HepG2 (cell line): ENCODE data around the gene FBXW2. TPM values are rescaled to one million over a fixed set of nuclear protein-coding genes. Genes with fewer than 3 reads are reported as not detected.
A peak's percentile ranks its signal among the peaks of the same experiment; 100 is the strongest.

ENCODE experiments used
- ATF4 ChIP-seq, 2 experiments: fragments of 450-650 bp in 1 of 2; sonication (generic) in 1 of 2; formaldehyde crosslinking; IDR thresholded peaks; 2 replicates each; pipeline versions ENCODE4 v1.5.0 to v1.8.0; 2020 to 2022; ENCODE audit warnings: mild to moderate bottlenecking in 1 of 2, missing genetic modification reagents in 1 of 2
- BORCS8-MEF2B ChIP-seq: sonication (generic); formaldehyde crosslinking; IDR thresholded peaks from 2 replicates; pipeline ENCODE4 v1.8.0; 2022; ENCODE audit warnings: mild to moderate bottlenecking, missing genetic modification reagents
- FOXA1 ChIP-seq, 2 experiments: fragments of 450-650 bp in 1 of 2; sonication (generic) in 1 of 2; formaldehyde crosslinking in 1 of 2; IDR thresholded peaks; 2 replicates each; pipeline versions ENCODE4 v1.4.0 to v1.6.1; 2016 to 2020; ENCODE audit warnings: missing genetic modification reagents in 1 of 2
- HOXA7 ChIP-seq: sonication (generic); formaldehyde crosslinking; IDR thresholded peaks from 2 replicates; pipeline ENCODE4 v1.8.1; 2022; ENCODE audit warnings: mild to moderate bottlenecking, missing genetic modification reagents, moderate library complexity
- KLF15 ChIP-seq: sonication (generic); formaldehyde crosslinking; IDR thresholded peaks from 2 replicates; pipeline ENCODE4 v1.8.1; 2023; ENCODE audit warnings: borderline replicate concordance, mild to moderate bottlenecking, inconsistent platforms, missing genetic modification reagents, mixed read lengths
- REPIN1 ChIP-seq: sonication (generic); formaldehyde crosslinking; IDR thresholded peaks from 2 replicates; pipeline ENCODE4 v1.8.0; 2022; ENCODE audit warnings: missing genetic modification reagents, low read depth, mild to moderate bottlenecking, borderline replicate concordance
- TBL1XR1 ChIP-seq: fragments of 150-350 bp; IDR thresholded peaks from 2 replicates; pipeline ENCODE4 v1.6.1; 2014; ENCODE audit warnings: borderline replicate concordance, low read length; ENCODE audit not compliant: partially characterized antibody
- ZNF318 ChIP-seq: sonication (generic); formaldehyde crosslinking; IDR thresholded peaks from 2 replicates; pipeline ENCODE4 v1.4.0; 2020; ENCODE audit warnings: mild to moderate bottlenecking, missing genetic modification reagents
- polyA plus RNA-seq, 8 experiments: library from polyadenylated mRNA; depleted of rRNA in 3 of 8; stranded (reverse) in 7 of 8; unstranded in 1 of 8; fragments of >200 nt; fragmentation: Illumina TruSeq in 4 of 8; extraction: Trizol in 4 of 8; gene quantifications; 2 replicates each; pipeline versions ENCODE4 v1.2.1 to v1.2.3, GENCODE V29; 2011 to 2016; ENCODE audit warnings: low read depth in 4 of 8, missing spikeins in 1 of 8, mixed read lengths in 1 of 8; ENCODE audit not compliant: insufficient read depth in 1 of 8
- total RNA-seq, 5 experiments: library from RNA; depleted of rRNA; stranded (reverse); fragments of >200 nt; fragmentation: Illumina TruSeq; extraction: Trizol; gene quantifications; 2 replicates each; pipeline ENCODE4 v1.2.3, GENCODE V29; 2016; ENCODE audit warnings: low read depth in 1 of 5
- TF ChIP-seq, protein P1 (sequence below), 2 experiments: sonication (generic) in 1 of 2; formaldehyde crosslinking in 1 of 2; IDR thresholded peaks; 2 replicates each; pipeline versions ENCODE4 v1.4.0 to v1.6.1; 2018 to 2020; ENCODE audit warnings: missing genetic modification reagents in 2 of 2, borderline replicate concordance in 1 of 2, low read depth in 1 of 2, mild to moderate bottlenecking in 1 of 2, missing biosample characterization in 1 of 2

Gene FBXW2
- total and polyA plus RNA-seq, 2 of the 13 experiments (the other 11 are each of a cell fraction or from before 2014, with no cell fraction given) = 35.4 to 43.1 TPM

GRCh38 chr9:120778758-120779157 lies 14.5 kb downstream of the FBXW2 start (continued):
- TF ChIP-seq, protein P1, sequence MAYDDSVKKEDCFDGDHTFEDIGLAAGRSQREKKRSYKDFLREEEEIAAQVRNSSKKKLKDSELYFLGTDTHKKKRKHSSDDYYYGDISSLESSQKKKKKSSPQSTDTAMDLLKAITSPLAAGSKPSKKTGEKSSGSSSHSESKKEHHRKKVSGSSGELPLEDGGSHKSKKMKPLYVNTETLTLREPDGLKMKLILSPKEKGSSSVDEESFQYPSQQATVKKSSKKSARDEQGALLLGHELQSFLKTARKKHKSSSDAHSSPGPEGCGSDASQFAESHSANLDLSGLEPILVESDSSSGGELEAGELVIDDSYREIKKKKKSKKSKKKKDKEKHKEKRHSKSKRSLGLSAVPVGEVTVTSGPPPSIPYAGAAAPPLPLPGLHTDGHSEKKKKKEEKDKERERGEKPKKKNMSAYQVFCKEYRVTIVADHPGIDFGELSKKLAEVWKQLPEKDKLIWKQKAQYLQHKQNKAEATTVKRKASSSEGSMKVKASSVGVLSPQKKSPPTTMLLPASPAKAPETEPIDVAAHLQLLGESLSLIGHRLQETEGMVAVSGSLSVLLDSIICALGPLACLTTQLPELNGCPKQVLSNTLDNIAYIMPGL (CRISPR knock-in tag; IDR thresholded peaks at IDR 0.05; ENCODE audit: borderline replicate concordance in 1 of 2, low read depth in 1 of 2) = no peak
- TF ChIP-seq FOXA1 (IDR thresholded peaks at IDR 0.05) (peak; percentile 94), FOXA1 (CRISPR knock-in tag; IDR thresholded peaks at IDR 0.05) (peak; percentile 98), HOXA7 (CRISPR knock-in tag) (no peak), BORCS8-MEF2B (no peak), TBL1XR1 (peak; percentile 73), KLF15 (no peak), REPIN1 (0 out of 2 replicates have a peak, but pooled peaks have one; percentile 48), ATF4 (CRISPR knock-in tag; IDR thresholded peaks at IDR 0.05) (peak in 1 of 2 experiments; percentile 79; a peak in 2 of 4 replicates), ZNF318 (CRISPR knock-in tag) (no peak)
